ENCODE measurements around the gene PHKA1. TPM values are rescaled to one million over a fixed set of nuclear protein-coding genes. Genes with fewer than 3 reads are reported as not detected.
"Not testable (repeated sequence)": the region's sequence is repeated elsewhere in the genome, so short reads cannot be mapped to it uniquely, and the experiment has no call there.

Gene PHKA1
- total RNA-seq, 2 donors from 2014 or later = 5.9 to 9.3 TPM

- Histone ChIP-seq H3K9me3 (no peaks in the 10 kb centered on the region), H3K4me3 (peak within 1 kb of the TSS; percentile 50 to 56), H3K4me1 (no peaks in the 10 kb centered on the region), H3K27ac (peak within 1 kb of the TSS; percentile 64 to 68), H3K36me3 (no peaks in the 10 kb centered on the region), H3K27me3 (no peaks in the 10 kb centered on the region)
- DNase-seq (ENCODE audit: low spot score) = peak; percentile 69
- TF ChIP-seq, protein P1, sequence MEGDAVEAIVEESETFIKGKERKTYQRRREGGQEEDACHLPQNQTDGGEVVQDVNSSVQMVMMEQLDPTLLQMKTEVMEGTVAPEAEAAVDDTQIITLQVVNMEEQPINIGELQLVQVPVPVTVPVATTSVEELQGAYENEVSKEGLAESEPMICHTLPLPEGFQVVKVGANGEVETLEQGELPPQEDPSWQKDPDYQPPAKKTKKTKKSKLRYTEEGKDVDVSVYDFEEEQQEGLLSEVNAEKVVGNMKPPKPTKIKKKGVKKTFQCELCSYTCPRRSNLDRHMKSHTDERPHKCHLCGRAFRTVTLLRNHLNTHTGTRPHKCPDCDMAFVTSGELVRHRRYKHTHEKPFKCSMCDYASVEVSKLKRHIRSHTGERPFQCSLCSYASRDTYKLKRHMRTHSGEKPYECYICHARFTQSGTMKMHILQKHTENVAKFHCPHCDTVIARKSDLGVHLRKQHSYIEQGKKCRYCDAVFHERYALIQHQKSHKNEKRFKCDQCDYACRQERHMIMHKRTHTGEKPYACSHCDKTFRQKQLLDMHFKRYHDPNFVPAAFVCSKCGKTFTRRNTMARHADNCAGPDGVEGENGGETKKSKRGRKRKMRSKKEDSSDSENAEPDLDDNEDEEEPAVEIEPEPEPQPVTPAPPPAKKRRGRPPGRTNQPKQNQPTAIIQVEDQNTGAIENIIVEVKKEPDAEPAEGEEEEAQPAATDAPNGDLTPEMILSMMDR (IDR thresholded peaks at IDR 0.05) = no peak
These were observed 141.6 kb downstream of the PHKA1 start, which contains the start of gene HDAC8 for GRCh38 chrX:72572248-72573157. Gene HDAC8 (minus strand): TSS chrX:72572843. CDS start chrX:72572761, 82 bp downstream.

- H3K9me3 ChIP-seq = no peaks in the 10 kb centered on the region
- no peak overlapping the region for H3K4me3 ChIP-seq
- H3K4me1 ChIP-seq = no peaks in the 10 kb centered on the region
- no peaks in the 10 kb centered on the region for H3K27me3 ChIP-seq
- DNase-seq (ENCODE audit: low spot score) = no peak
- no peak overlapping the region for H3K27ac ChIP-seq
- H3K36me3 ChIP-seq = peaks cover 16% of the 10 kb centered on the region
- TF ChIP-seq, protein P1 (IDR thresholded peaks at IDR 0.05) = no peak
These were observed 144.3 kb downstream of the PHKA1 start for GRCh38 chrX:72569786-72570185.

GRCh38 chrX:72568406-72569092, 145.6 kb downstream of the PHKA1 start:
- Histone ChIP-seq H3K36me3 (peaks cover 16% of the 10 kb centered on the region), H3K27ac (no peak overlapping the region)
- TF ChIP-seq, protein P1 (IDR thresholded peaks at IDR 0.05) = no peak

DNA sequence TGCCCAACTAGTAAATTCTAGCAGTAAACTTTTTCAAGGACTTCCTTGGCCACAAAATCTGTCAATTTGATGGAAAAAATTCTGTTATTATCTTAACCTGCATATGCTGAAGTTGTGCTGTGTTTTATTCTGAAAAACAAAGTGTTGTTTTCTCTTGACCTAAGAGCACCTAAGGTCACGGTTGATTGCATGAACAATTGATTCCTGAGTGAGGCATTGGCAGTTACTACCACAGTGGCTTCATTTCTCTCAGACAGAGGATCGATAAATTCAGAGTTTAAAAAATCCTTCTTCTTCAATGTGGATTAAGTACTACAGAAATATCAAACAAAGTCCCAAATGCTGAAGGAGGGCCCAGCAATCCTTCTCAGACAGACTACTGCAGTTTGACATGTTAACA, 147.7 kb downstream of the PHKA1 start:
- Histone ChIP-seq H3K27me3 (no peaks in the 10 kb centered on the region), H3K4me3 (no peak overlapping the region), H3K9me3 (no peaks in the 10 kb centered on the region), H3K27ac (no peak overlapping the region), H3K4me1 (no peaks in the 10 kb centered on the region), H3K36me3 (peaks cover 16% of the 10 kb centered on the region)
- TF ChIP-seq, protein P1 (IDR thresholded peaks at IDR 0.05) = no peak
- no peak for DNase-seq (ENCODE audit: low spot score)

More at GRCh38 chrX:72568406-72569092, 145.6 kb downstream of the PHKA1 start:
- no peak overlapping the region for H3K4me3 ChIP-seq
- no peak for DNase-seq (ENCODE audit: low spot score)
- no peaks in the 10 kb centered on the region for H3K9me3 ChIP-seq
- H3K27me3 ChIP-seq = no peaks in the 10 kb centered on the region
- H3K4me1 ChIP-seq = no peaks in the 10 kb centered on the region

DNA sequence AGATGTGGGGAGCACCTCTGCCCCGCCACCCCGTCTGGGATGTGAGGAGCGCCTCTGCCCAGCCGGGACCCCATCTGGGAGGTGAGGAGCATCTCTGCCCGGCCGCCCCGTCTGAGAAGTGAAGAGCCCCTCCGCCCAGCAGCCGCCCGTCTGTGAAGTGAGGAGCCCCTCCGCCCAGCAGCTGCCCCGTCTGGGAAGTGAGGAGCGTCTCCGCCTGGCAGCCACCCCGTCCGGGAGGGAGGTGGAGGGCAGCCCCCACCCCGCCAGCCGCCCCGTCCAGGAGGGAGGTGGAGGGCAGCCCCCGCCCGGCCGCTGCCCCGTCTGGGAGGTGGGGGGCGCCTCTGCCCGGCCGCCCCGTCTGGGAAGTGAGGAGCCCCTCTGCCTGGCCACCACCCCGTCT, 154.5 kb downstream of the PHKA1 start:
- H3K9me3 ChIP-seq; H3K27ac ChIP-seq; DNase-seq (ENCODE audit: low spot score); H3K36me3 ChIP-seq; H3K4me3 ChIP-seq; H3K27me3 ChIP-seq; H3K4me1 ChIP-seq: not testable (repeated sequence)

Measured in right atrium auricular region (tissue), 2 donors.